ENCODE measurements around the gene LCN9.
"Not testable (repeated sequence)": the region's sequence is repeated elsewhere in the genome, so short reads cannot be mapped to it uniquely, and the experiment has no call there.

Gene LCN9, protein sequence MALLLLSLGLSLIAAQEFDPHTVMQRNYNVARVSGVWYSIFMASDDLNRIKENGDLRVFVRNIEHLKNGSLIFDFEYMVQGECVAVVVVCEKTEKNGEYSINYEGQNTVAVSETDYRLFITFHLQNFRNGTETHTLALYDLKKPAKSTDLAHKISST

DNA sequence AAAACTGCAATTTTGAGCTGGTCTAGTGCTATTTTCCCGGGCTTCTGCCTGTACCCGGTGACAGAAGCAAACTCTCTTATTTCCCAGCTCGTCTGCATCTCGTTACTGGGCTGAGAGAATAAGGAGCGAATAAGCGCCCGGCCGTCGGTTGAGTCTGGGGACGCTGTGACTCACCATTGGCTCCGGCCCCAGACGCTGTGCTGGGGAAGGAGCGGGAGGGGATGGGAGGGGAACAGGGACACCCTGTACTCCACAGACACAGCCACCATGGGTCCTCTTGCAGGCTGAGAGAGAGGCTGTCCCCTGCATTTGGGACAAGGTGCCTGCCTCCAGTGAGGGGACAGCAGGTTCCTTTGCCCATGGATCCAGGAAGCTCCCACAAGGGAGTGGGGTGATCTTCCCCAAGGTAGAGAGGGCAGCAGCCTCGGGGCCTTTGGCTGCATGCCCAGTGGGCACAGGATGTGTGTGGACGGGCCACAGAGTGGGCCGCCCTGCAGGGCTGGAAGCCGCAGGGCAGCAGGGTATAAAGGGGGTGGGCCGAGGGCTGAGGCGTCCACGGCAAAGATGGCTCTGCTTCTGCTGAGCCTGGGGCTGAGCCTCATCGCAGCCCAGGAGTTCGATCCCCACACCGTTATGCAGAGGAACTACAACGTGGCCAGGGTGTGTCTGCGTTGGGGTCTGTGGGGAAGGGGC, at the start of gene LCN9:
Gene LCN9 (plus strand): TSS at position 552 of the 693 bp plus-strand sequence. CDS start 13 bp downstream, at position 565.
- no peak for DNase-seq

DNA sequence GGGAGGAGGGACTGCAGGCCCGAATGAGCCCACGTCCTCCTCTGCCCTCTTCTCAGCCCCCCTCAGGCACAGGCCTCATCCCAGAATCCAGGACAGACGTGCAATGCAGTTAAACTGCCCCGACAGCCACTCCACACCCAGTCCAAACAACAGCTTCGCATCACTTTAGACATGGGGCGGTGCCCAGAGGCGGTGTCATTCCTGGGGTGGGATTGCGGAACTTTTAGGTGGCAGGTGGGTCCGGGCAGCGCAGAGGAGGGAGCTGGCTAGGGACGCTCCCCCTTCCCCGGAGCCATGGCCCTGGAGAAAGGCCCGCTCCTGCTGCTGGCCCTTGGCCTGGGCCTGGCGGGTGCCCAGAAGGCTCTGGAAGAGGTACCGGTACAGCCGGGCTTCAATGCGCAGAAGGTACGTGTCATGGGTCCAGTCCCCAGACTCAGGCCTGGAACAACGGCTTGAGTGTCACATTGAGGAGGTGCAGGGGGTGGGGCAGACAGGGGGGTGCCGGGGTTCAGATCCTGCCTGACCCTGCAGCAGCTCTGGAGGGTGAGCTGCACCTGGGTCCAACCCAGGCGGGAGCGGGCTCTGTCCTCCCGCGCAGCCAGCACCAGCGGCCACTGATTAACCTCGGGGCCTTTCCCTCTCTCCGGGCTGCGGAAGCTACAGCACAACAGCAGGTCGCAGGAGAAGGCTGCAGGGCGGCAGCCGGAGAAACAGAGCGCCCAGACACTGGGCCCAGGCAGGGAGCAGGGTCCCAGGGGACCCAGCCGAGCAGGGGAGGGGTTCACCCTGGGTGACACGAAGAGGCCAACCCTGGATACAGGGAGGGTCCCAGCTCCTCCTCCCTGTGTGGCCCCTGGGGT, 48.9 kb upstream of the LCN9 start:
- no peak for DNase-seq

DNA sequence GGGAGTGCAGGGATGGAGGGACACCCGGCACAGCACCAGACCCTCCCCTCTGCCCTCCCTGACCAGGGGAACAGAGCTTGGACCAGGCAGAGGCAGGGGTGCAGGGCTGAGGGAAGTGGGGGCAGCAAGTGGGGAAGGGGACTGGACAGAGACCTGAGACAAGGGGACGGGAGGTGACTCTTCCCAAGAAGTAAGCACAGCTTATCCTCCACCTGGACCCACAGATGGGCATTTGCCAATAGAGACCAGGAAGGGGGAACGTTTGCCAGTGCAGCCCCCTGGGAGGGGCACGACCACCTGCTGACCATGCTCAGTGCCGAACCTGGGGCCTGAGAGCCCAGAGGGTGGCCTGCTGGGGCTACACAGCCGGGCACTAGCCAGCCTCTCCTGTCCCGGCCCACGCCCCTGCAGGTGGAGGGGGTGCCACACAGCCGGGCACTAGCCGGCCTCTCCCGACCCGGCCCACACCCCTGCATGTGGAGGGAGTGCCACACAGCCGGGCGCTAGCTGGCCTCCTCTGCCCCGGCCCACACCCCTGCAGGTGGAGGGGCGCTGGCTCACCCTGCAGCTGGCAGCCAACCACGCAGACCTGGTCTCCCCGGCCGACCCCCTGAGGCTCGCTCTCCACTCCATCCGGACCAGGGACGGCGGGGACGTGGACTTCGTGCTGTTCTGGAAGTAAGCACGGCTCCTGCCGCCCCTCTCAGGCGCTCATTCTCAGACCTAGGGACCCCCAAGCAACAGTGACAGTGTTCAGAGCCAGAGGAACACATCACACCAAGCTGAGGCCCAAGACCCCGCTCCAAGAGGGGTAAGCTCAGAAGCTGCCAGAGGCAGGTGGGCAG, 48.1 kb upstream of the LCN9 start:
- DNase-seq, result no peak

DNA sequence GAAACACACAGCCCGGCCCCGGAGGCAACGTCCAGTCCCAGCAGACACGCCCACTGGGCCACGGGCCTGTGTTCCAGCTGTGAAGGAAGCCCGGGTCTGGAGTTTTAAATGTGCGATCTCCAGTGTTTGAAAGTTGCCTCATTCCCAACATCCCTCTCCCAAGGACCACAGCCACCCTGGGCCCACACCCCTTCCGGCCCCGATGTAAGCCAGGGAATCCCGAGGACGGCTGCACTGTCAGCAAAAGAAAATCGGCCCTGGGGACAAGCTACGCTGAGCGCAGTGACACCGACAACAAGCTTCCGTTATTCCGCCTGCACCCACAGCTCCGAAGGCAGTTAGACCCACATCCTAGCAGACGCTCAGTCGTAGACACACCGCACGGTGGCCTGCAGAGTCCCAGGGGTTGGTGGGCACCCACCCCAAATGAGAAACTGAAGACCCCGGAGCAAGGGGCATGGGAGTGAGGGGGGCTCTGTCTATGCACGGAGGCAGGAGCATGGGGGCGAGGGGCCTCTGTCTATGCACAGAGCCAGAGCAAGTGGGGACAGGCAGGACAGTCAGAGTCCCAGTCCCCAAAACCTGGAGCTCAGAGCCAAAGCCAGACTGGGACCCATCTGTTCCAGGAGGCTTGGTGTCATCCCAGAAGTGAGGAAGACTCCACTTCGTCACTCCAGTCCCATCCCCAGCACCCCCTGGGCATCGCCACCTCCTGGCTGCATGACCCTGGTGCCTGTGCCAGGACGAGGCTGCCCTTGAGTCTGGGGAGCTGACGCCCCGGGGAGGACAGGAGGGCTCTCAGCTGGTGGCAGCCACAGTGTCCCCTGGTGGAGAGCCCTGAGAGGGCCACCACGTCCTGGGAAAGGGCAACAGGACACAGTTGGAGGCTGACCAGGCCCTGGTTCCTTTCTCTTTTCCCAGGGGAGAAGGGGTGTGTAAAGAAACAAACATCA, 47.2 kb upstream of the LCN9 start:
- no peak for DNase-seq

DNA sequence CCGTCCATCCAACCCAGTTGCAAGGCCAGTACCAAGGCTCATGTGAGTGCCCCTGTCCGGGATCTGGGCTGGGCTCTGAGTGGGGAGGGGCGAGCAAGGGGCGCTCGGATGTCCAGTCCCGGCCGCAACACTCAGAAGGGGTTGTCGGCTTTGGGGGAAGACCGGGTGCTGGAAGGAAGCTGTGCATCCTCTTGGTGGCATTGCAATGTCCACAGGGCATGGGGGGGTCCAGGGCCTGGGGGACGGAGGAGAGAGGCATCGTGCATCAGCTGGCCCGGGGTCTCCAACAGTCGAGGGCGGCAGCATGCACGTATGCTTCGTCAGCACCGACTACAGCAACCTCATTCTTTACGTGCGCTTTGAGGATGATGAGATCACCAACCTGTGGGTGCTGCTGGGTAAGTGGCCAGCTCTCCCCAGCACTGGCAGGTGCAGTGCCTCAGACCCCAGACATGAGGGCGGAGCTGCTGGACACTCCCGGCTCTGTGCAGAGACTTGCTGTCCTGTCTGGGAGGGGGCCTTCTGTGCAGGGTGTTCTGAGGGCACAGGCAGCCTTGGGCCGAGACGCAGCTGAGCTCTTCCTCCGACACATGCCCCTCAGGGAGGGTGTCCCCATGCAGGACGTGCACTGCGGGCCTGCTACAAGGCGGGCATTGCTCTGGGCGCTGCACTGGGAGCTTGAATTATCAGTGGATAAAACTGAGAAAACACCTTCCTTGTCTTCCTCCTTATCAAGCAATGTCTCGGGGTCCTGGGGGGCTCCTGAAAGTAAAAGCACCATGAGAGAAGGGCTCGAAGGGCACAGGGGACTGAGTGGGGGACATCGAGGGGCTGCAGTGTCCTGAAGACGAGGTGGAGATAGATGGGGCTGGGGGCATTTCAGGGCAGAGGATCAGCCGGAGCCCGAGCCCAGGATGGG, 46.2 kb upstream of the LCN9 start:
- DNase-seq, result no peak

DNA sequence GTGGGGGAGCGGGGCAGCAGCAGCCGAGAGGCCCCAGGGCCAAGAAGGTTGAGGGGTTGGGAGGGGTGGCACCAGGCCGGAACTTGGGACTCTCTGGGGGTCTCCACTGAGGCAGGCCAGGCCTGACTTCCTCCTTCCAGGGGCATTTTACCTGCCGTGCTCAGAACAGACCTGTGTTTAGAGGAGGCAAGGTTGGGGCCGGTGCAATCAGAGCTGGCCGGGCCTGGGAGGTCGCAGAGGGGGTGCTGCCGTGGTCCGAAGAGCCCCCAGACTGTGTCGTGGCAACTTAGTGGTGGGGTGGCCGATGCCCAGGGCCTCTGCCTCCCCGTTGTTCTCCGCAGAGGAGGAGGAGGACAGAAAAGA, 45.6 kb upstream of the LCN9 start:
- DNase-seq, result no peak

DNA sequence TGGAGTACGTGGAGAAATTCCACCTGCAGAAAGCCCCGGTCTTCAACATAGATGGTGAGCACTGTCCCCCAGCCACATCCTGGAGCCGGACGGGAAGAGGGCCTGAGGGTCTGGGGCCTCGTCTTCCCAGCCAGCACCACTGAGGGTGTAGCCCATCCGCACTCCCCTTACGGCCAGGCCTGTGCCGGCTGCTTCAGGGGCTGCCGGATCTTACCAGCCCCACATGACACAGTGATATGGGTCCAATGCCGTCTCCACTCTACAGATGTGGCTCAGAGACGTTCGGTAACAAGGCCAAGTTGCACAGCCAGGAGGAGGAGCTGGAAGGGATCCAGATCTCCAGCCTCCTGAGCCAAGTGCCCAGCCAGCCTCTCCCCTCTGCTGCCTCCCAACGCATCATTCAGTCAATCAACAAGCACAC, 45.1 kb upstream of the LCN9 start:
- DNase-seq, result no peak

DNA sequence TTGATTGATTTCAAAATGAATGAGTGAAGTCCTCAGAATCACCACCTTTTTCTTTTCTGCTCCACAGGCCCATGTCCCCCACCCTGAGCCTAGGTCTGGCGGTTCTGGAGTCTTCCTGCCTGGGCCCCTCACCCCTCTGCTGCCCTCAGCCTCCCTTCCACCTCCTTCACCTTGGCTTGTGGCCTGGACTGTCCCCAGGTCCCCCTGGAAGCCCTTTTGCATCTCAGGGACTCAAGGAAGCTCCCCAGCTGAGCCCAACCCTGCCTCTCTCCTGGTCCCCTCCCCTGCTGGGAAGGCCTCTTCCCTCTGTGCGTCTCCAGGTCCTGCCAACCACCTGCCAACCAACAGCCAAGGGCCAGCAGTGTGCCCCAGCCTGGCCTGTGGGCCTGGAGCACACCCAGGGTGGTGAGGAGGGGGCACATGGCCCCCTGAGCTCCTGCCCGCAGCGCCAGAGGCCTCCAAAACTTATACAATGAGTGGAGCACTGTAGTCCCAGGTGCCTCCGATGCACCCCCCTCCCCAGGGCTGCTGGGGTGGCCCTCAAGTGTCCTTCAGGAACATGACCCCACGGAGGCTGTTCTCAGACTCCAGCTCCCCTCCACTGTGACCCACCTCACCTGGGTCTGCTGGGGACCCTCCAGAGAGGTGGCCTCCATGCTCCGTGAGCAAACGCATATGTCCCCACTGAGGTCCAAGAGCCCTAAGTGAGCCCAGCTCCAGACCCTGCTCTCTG, 44.1 kb upstream of the LCN9 start:
- no peak for DNase-seq

DNA sequence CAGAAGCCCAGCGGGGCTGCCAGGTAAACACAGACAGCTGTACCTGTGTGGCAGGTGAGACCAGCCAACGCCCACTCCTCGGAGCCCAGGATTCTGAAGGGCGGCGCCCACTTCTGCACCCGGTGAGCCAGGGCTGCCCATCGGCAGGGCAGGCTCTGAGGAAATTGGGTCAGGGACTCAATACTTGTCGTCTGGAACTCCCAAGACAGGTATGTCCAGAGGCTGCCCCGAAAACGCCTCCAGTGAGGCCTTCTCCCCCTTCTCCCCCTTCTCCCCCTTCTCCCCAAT, 43.6 kb upstream of the LCN9 start:
- DNase-seq, result no peak

DNA sequence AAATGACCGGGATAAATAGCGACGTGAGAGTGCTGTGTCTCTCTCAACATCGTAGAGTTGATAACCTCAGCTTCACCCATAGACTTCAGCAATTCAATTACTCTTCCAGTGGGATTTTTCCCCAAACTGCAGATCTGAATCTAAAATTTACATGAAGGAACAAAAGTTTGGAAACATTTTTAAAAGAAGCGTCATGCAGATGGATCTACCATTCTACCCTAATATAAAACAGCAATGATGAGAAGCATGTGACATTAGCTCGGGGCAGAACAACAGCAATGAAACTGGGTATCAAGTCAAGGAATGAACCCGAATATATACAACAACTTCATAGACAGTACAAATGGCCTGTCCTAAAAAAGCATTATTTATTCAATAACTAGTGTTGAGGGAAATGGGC, 42.6 kb upstream of the LCN9 start:
- DNase-seq, result no peak

DNA sequence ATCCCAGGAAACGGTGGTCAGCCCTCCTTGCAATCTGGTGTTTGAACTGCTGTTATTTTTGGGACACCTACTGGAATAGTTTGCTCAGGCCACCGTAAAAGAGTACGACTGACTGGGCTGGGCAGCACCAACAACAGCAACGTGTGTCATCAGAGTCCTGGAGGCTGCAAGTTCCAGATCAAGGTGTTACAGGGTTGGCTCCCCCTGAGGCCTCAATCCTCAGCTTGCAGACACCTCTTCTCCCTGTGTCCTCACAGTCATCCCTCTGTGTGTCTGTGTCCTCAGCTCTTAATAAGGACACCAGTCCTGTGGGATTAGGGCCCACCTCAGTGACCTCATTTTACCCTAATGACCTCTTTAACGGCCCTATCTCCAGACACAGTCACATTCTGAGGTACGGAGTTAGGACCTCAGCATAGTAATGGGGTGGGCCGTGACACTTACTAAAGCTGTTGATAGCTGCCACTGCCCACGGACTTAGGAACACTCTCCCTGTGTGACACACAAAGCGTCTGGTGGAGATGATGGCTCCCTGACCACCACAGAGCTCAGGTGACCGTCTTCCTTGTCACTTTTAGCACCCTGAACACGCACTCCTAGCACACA, 40.6 kb upstream of the LCN9 start:
- DNase-seq, result no peak

DNA sequence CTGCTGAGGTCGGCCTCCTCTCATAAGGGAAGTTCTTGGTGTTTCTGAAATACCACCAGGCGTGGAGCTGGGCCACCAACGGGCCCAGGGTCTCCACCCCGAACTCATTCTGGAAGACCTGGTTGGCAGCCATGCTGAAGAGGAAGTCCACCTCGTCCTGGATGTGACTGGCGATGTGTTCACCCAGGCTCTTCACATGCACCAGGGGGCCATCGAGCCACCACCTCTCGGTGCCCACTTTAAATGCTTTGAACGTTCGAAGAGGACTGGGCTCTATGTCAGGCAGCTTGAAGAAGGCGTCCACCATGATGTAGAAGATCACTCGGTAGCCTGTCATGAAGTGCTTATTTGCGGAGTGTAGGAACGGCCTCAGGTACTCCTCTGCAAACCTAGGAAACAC, 38.8 kb upstream of the LCN9 start:
- DNase-seq, result no peak

DNA sequence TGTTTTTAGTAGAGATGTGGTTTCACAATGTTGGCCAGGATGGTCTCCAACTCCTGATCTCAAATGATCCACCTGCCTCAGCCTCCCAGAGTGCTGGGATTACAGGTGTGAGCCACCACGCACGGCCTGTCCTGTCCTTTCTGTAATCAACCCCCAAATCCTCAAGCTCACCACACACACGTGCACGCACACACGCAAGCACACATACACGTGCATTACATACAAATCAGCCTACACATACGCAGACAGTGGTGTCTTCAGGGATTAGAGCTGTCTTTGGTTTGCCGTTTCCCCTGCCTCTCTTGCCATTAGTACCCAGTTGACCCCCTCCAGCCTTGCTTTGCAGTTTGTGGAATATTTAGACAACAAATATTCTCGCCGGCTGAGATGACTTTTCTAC, 30.3 kb upstream of the LCN9 start:
- no peak for DNase-seq

DNA sequence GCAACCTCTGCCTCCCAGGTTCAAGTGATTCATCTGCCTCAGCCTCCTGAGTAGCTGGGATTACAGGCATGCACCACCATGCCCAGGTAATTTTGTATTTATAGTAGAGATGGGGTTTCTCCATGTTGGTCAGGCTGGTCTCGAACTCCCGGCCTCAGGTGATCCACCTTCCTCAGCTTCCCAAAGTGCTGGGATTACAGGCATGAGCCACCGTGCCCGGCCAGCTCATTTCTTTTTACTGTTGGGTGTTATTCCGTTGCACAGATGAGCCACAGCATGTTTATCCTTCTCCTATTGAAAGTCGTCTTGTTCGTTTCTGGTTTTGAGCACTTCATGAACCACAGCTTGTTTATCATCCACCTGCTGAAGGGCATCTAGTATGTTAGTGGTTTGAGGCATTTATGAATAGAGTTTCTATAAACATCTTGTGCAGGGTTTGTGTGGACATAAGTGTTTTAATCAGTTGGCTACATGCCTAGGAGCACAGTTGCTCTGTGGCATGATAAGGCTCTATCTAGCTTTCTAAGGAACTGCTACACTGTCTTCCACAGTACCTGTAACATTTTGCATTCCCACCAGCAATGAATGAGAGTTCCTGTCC, 26.1 kb upstream of the LCN9 start:
- not testable (repeated sequence) for DNase-seq

DNA sequence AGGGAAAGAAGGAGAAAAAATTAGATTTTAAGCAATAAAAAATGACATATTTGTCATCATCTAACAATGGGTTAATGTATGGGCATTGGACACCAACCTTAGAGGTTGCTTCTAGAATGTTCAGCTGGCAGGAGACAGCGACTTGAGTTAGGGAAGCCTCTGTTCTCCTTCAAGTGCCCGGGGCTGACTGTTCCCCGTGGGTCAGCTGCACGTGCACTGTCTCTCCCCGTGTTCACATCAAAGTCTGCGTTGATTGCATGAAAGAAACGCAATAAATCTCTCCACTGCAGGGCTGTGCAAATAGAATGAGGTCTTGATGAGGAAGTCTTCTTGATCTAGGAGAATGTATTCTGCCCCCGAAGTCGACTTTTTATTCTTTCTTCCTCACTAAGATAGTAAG, 23.9 kb upstream of the LCN9 start, which contains the start of gene GLT6D1:
Gene GLT6D1 (minus strand): TSS at position 345 of the 400 bp plus-strand sequence. CDS start 353 bp downstream, outside the sequence.
- DNase-seq, result no peak

DNA sequence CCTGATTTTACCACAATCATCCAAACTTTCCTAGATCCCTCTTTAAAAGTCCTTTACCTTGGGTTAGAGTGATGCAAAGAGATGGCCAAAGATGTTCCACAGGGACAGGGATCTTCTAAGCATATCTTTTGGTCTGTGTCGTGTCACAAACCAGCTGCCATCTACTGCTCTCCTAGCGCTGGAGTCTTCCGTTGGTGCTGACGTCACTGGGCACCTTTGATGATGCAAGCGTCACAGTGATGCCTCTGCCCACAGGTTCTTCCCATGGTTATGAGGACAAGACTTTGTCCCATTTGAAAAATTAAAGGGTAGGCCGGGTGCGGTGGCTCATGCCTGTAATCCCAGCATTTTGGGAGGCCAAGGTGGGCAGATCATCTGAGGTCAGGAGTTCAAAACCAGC, 22.1 kb upstream of the LCN9 start:
- DNase-seq, result no peak

DNA sequence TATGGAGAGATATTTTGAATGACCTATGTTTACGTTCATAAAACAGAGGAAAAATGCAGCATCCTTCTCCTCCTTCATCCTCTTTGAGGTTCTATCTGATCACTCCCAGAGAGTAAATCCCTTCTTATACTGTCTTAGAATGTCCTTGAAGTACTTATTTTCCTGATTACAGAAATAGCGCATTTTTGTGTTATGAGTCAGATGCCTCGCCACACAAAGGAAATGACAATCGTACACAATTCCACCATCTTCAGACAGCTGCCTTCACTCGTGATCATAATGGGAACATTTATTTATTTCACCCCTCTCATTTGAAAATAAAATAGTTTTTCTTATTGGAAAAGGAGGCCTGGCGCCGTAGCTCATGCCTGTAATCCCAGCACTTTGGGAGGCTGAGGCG, 21.4 kb upstream of the LCN9 start:
- no peak for DNase-seq

DNA sequence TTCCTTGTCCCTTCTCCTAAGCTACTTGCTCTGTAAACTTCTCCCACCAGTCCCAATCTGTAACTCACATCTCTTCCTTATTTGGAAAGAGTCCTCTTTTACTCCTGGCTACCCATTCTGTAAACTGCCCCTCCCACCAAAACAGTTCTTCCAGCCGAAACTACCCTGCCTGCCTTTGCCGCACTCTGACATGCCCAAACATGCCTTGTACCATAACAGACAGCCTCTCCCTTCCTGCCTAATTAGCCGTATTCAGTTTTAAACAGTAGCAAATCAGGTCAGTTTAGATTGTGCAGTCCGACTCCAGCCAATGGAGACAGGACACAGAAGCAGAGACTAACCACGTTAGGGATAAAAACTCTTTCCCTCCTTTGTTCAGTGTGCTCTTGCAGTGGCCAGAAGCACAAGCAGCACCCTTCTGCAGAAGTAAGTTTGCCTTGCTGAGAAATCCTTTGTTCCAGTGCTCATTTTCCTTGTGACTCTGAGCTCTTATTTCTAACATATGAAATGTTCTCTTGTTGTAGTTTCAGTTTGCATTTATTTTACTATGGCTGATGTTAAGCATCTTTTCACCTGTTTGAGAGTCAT, 18.4 kb upstream of the LCN9 start:
- DNase-seq, result no peak

DNA sequence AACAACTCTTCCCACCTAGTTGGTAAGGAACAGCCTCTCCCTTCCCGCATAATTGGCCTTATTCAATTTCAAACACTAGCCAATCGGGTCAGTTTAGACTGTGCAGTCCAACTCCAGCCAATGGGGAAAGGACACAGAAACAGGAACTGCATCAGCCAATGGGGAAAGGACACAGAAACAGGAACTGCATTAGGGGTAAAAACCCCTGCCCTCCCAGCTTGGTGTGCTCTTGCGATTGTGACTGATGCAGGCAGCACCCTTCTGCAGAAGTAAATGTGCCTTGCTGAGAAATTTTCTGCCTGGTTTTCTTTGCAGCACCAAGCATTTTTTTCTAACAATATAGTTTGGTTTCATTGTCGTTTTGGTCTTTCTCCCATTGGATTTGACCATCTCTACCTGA, 15.2 kb upstream of the LCN9 start:
- DNase-seq, result no peak

All from activated CD4-positive, CD25-positive, alpha-beta regulatory T cell (primary cell).